Hematopoietic multipotent progenitor cell treated with erythropoietin and hydrocortisone succinate and interleukin-3 and kit ligand, for 8 days (in vitro differentiated cells): ENCODE measurements around the gene ATP5PO.
"Not testable (repeated sequence)": the region's sequence is repeated elsewhere in the genome, so short reads cannot be mapped to it uniquely, and the experiment has no call there.

Experiments used
- DNase-seq: peaks from one replicate; pipeline ENCODE4 v3.0.0-alpha.2; 2015

The ATP5PO gene

GRCh38 chr21:33940164-33940880, 24.7 kb upstream of the ATP5PO start:
- no peak for DNase-seq

- no peak for DNase-seq
Measured at GRCh38 chr21:33939226-33939625, 23.6 kb upstream of the ATP5PO start.

- DNase-seq = no peak
Measured at GRCh38 chr21:33938381-33938780, 22.8 kb upstream of the ATP5PO start.

- no peak for DNase-seq
Measured at GRCh38 chr21:33937931-33938339, 22.3 kb upstream of the ATP5PO start.

GRCh38 chr21:33937146-33937545, 21.5 kb upstream of the ATP5PO start:
- DNase-seq = no peak

GRCh38 chr21:33936301-33937038, 20.9 kb upstream of the ATP5PO start:
- no peak for DNase-seq

- DNase-seq = no peak
Measured at GRCh38 chr21:33932731-33933130, 17.1 kb upstream of the ATP5PO start.

GRCh38 chr21:33931799-33932390, 16.3 kb upstream of the ATP5PO start:
- peak; percentile 20 for DNase-seq

GRCh38 chr21:33931052-33931798, 15.6 kb upstream of the ATP5PO start:
- DNase-seq = not testable (repeated sequence)

- not testable (repeated sequence) for DNase-seq
Measured at GRCh38 chr21:33926248-33926647, 10.6 kb upstream of the ATP5PO start.

- no peak for DNase-seq
Measured at GRCh38 chr21:33924766-33925100, 9.1 kb upstream of the ATP5PO start.

- DNase-seq = peak; percentile 82
Measured at GRCh38 chr21:33924079-33924765, 8.6 kb upstream of the ATP5PO start.

- no peak for DNase-seq
Measured at GRCh38 chr21:33917421-33917820, 1.8 kb upstream of the ATP5PO start.

- DNase-seq = no peak
Measured at GRCh38 chr21:33916200-33916567, 580 bp upstream of the ATP5PO start.

GRCh38 chr21:33914188-33914587, 1.4 kb downstream of the ATP5PO start:
- peak; percentile 34 for DNase-seq

- DNase-seq = no peak
Measured at GRCh38 chr21:33909756-33910155, 5.8 kb downstream of the ATP5PO start.

GRCh38 chr21:33908760-33909159, 6.8 kb downstream of the ATP5PO start:
- DNase-seq = no peak

GRCh38 chr21:33904041-33904440, 11.6 kb downstream of the ATP5PO start:
- DNase-seq = no peak

- no peak for DNase-seq
Measured at GRCh38 chr21:33902349-33902748, 13.3 kb downstream of the ATP5PO start.

- peak; percentile 55 for DNase-seq
Measured at GRCh38 chr21:33901412-33902288, 14.0 kb downstream of the ATP5PO start.

GRCh38 chr21:33899199-33899598, 16.4 kb downstream of the ATP5PO start:
- DNase-seq = no peak

- no peak for DNase-seq
Measured at GRCh38 chr21:33898586-33898985, 17.0 kb downstream of the ATP5PO start.
